Vagina (tissue), 2 donors: Measurements from ENCODE around the gene SLC49A3. TPM values are rescaled to one million over a fixed set of nuclear protein-coding genes. Genes with fewer than 3 reads are reported as not detected.
"Not testable (repeated sequence)": the region's sequence is repeated elsewhere in the genome, so short reads cannot be mapped to it uniquely, and the experiment has no call there.

ENCODE experiments used
- DNase-seq, 2 donors: peaks; one replicate each; pipeline ENCODE4 v3.0.0-alpha.2; 2017; ENCODE audit errors: extremely low spot score in 2 of 2
- H3K27ac ChIP-seq: fragments of 200-600 bp; sonication (generic); one replicate; pipeline ENCODE4 v1.5.1; 2019
- H3K27me3 ChIP-seq: fragments of 200-600 bp; sonication (generic); one replicate; pipeline ENCODE4 v1.5.1; 2019
- H3K36me3 ChIP-seq, 2 donors: fragments of 200-600 bp; sonication (generic); one replicate each; pipeline ENCODE4 v1.5.1; 2017 to 2019
- H3K4me1 ChIP-seq: fragments of 200-600 bp; sonication (generic); one replicate; pipeline ENCODE4 v1.5.1; 2019
- H3K4me3 ChIP-seq, 2 donors: fragments of 200-600 bp; sonication (generic); 1 replicate in 1 of 2; 2 replicates in 1 of 2; pipeline ENCODE4 v1.5.1; 2016 to 2019
- H3K9me3 ChIP-seq: fragments of 200-600 bp; sonication (generic); one replicate; pipeline ENCODE4 v1.5.1; 2019
- POLR2A ChIP-seq, 2 donors: fragments of 450-650 bp; IDR thresholded peaks; one replicate each; pipeline ENCODE4 v1.6.1; 2017; ENCODE audit warnings: antibody characterized with exemption in 2 of 2, mild to moderate bottlenecking in 2 of 2, moderate library complexity in 2 of 2
- POLR2AphosphoS5 ChIP-seq, 2 donors: sonication (generic); formaldehyde crosslinking; IDR thresholded peaks; one replicate each; pipeline ENCODE4 v1.9.0; 2017; ENCODE audit warnings: antibody characterized with exemption in 2 of 2, mild to moderate bottlenecking in 2 of 2, low read depth in 1 of 2; ENCODE audit not compliant: insufficient read depth in 1 of 2
- intact Hi-C: fragments of 100-400 bp; cut with DNase I; formaldehyde crosslinking; loops from one replicate; pipeline ENCODE4 v1.15.1; 2023
- total RNA-seq: library from RNA; depleted of rRNA; stranded (reverse); fragments of >200 nt; gene quantifications from one replicate; pipeline ENCODE4 v1.2.3, GENCODE V29; 2016
- TF ChIP-seq, protein P1 (sequence below), 3 experiments: fragments of 450-650 bp in 2 of 3; fragments of 200-600 bp in 1 of 3; sonication (generic) in 1 of 3; IDR thresholded peaks; one replicate each; pipeline ENCODE4 v1.5.1; 2017 to 2019; ENCODE audit warnings: antibody characterized with exemption in 3 of 3, mild to moderate bottlenecking in 2 of 3, moderate library complexity in 2 of 3

The SLC49A3 gene
- total RNA-seq, 1 donor from 2014 or later: 11.0 TPM

DNA sequence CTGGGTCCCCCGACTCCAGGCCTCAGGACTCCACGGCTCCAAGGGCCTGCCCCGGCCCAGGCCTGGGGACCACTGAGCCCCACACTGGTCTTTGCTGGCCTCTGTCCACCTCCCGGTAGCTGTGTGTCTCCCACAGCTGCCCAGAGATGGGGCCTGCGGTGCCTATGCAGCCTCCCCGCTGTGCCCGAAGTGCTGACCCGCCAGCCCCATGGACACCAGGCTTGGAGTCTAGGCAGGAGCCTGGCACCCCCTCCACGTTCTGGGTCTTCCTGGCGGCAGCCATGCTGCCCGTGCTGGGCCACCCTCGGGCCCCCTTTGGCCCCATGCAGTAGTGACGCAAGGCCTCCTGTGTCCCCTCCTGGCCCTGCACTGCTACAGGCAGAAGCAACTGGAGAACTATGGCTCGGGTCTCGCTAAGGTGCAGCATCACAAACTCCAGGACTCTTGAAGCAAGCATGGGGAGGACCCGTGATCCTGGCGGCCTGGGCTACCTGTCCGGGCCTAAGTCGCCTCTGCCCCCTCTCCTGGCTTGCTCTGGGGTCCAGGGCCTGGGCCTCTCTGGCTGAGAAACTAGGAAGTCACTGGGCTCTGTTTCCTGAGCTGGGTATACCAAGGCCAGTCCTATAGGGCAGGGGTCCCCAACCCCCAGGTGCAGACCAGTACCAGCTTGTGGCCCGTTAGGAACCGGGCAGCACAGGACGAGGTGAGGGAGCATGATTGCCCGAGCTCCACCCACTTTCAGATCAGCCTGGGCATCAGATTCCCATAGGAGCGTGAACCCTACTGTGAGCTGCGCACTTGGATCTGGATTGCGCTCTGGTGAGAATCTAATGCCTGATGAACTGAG lies 13.7 kb downstream of the SLC49A3 start:
- no peak for TF ChIP-seq POLR2A (IDR thresholded peaks at IDR 0.05)
- H3K4me3 ChIP-seq: peak overlapping the region; percentile 89 to 93
- peaks cover 39% of the 10 kb centered on the region for H3K4me1 ChIP-seq
- H3K27ac ChIP-seq: peak overlapping the region; percentile 96
- no peaks in the 10 kb centered on the region for H3K9me3 ChIP-seq
- no peaks in the 10 kb centered on the region for H3K27me3 ChIP-seq
- peaks cover 0 to 23% of the 10 kb centered on the region in 2 donors for H3K36me3 ChIP-seq
- DNase-seq: no peak
- intact Hi-C loops: loop anchor here (2.0 kb wide), 1 partner anchor 30 kb away; the partner anchor contains the start of gene PCGF3

DNA sequence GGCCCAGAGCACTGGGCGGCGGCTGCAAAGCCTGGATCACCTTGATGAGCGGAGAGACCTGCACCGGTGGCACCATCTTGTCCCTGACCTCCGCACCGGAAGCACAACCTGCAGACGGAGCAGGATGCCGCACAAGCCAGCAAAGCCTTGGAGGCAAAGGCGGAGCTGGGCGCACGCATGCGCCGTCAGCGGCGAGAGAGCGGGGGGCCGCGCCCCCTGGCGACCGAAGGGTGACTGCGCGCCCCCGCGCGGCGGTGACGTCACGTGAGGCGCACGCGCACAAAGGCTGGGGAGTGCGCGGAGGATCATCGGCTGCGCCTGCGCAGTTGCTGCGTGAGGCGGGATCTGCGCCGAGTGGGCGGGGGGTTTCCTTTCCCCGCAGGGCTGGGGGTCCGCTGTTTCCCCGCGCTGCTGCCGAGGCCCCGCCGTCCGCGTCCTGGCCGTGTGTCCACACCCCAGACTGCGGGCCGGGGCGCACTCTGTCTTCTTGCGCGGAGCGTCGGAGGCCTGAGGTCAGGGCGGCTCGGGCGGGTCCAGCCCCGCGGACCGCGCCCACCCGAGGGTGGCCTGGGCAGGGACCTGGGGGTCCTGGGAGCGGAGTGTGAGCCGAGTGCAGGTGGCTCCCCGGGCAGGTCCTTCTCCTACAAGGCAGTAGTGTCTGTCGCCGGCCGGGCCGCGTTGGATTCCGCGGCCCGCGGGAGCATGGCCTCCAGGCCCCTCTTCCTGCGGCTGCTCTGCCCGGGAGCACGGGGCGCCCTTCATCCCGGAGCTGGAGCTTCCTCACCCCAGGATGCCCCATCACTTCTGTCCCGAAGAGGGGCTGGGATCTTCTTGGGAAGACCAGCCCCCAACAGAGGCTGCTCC lies 14.5 kb downstream of the SLC49A3 start, which contains the start of the genes ATP5ME and MYL5:
Gene ATP5ME (minus strand): TSS at position 105 of the 864 bp plus-strand sequence. CDS start 29 bp downstream, at position 76.
Gene MYL5 (plus strand): TSS at position 371 of the 864 bp plus-strand sequence. CDS start 3,485 bp downstream, outside the sequence.
- DNase-seq: peak in 1 of 2 donors; percentile 97
- Histone ChIP-seq H3K4me3 (peak within 1 kb of the TSS; percentile 89 to 93), H3K27me3 (no peaks in the 10 kb centered on the region), H3K27ac (peak within 1 kb of the TSS; percentile 96), H3K9me3 (no peaks in the 10 kb centered on the region), H3K36me3 (peaks cover 0 to 23% of the 10 kb centered on the region in 2 donors), H3K4me1 (peaks cover 33% of the 10 kb centered on the region)
- intact Hi-C loops: loop anchor here (2.0 to 5.0 kb wide), 2 partner anchors 30 to 108 kb away; partner anchors contain the start of gene PCGF3
- TF ChIP-seq POLR2A (IDR thresholded peaks at IDR 0.05): peak in 1 of 2 donors; percentile 87
- TF ChIP-seq, protein P1, sequence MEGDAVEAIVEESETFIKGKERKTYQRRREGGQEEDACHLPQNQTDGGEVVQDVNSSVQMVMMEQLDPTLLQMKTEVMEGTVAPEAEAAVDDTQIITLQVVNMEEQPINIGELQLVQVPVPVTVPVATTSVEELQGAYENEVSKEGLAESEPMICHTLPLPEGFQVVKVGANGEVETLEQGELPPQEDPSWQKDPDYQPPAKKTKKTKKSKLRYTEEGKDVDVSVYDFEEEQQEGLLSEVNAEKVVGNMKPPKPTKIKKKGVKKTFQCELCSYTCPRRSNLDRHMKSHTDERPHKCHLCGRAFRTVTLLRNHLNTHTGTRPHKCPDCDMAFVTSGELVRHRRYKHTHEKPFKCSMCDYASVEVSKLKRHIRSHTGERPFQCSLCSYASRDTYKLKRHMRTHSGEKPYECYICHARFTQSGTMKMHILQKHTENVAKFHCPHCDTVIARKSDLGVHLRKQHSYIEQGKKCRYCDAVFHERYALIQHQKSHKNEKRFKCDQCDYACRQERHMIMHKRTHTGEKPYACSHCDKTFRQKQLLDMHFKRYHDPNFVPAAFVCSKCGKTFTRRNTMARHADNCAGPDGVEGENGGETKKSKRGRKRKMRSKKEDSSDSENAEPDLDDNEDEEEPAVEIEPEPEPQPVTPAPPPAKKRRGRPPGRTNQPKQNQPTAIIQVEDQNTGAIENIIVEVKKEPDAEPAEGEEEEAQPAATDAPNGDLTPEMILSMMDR (IDR thresholded peaks at IDR 0.05): peak; percentile 67 to 80 (median 79)
- peak; percentile 73 to 95 for TF ChIP-seq POLR2AphosphoS5 (IDR thresholded peaks at IDR 0.05; ENCODE audit: insufficient read depth in 1 of 2, low read depth in 1 of 2)

DNA sequence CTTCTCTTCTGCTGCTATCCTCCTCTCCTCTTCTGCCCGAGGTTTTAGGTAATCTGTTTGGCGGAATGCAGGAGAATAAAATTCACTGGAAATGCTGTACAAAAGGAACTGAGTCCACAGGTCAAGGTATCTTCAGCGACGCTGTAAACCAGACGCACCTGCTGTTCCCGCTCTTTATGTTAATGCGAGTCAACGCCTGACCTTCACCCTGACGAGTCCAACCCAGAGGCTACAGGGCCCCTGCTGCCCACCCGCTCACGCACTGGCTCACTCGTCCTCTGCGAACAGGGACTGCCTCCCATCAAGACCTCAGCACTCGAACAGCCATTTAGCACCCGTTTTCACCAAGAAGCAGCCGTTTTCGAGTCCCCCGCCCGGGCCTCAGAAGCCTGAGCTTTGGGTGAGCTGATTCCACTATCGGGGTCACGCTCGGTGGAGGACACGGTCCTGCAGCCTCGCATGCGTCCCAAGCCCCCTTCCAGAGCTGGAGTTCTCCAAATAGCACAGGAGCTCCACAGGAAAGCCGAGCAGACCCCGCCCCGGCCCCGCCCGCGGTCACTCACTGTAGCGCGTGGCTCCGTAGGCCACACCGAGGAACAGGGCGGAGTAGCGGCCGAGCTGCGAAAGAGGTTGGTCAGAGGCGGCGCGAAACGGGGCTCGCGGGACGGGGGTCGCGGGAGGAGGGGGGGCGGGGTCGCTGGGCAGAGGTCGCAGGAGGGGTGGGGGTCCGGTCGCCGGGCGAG lies 15.4 kb downstream of the SLC49A3 start:
- DNase-seq: peak in 1 of 2 donors; percentile 89
- Histone ChIP-seq H3K27ac (peak overlapping the region; percentile 37), H3K9me3 (no peaks in the 10 kb centered on the region), H3K4me3 (peak overlapping the region; percentile 89 to 93), H3K4me1 (peaks cover 33% of the 10 kb centered on the region), H3K36me3 (peaks cover 0 to 23% of the 10 kb centered on the region in 2 donors), H3K27me3 (no peaks in the 10 kb centered on the region)
- intact Hi-C loops: loop anchor here (2.0 to 5.0 kb wide), 2 partner anchors 31 to 109 kb away; partner anchors contain the start of gene PCGF3
- TF ChIP-seq POLR2AphosphoS5 (IDR thresholded peaks at IDR 0.05; ENCODE audit: insufficient read depth in 1 of 2, low read depth in 1 of 2): no peak
- TF ChIP-seq POLR2A (IDR thresholded peaks at IDR 0.05): no peak
- TF ChIP-seq, protein P1 (IDR thresholded peaks at IDR 0.05): no peak

DNA sequence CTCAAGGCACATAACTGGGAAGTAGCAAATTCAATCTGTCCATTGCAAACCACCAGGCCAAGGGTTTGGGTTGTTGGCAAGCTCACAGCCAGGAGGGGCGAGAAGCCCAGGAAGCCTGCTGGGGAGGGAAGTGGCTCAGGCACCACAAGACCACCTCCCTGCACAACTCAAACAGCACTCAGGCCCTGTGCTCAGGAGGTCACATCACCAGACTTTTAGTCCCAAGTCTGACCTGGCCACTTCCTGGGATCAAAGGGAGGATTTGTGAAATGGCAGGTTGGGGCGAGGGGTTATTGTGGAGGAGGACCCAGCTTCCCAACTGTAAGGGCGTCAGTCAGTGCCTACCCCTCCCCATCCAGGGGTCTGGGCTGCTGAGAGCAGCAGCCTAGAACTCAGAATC lies 17.2 kb downstream of the SLC49A3 start:
- Histone ChIP-seq H3K27ac (no peak overlapping the region), H3K36me3 (peaks cover 0 to 23% of the 10 kb centered on the region in 2 donors), H3K4me1 (peaks cover 28% of the 10 kb centered on the region), H3K27me3 (no peaks in the 10 kb centered on the region), H3K9me3 (no peaks in the 10 kb centered on the region), H3K4me3 (no peak overlapping the region)
- intact Hi-C loops: loop anchor here (5.0 kb wide), 1 partner anchor 111 kb away; no protein-coding TSS in a partner anchor
- TF ChIP-seq, protein P1 (IDR thresholded peaks at IDR 0.05): no peak
- no peak for TF ChIP-seq POLR2AphosphoS5 (IDR thresholded peaks at IDR 0.05; ENCODE audit: insufficient read depth in 1 of 2, low read depth in 1 of 2)
- no peak for TF ChIP-seq POLR2A (IDR thresholded peaks at IDR 0.05)
- DNase-seq: no peak

DNA sequence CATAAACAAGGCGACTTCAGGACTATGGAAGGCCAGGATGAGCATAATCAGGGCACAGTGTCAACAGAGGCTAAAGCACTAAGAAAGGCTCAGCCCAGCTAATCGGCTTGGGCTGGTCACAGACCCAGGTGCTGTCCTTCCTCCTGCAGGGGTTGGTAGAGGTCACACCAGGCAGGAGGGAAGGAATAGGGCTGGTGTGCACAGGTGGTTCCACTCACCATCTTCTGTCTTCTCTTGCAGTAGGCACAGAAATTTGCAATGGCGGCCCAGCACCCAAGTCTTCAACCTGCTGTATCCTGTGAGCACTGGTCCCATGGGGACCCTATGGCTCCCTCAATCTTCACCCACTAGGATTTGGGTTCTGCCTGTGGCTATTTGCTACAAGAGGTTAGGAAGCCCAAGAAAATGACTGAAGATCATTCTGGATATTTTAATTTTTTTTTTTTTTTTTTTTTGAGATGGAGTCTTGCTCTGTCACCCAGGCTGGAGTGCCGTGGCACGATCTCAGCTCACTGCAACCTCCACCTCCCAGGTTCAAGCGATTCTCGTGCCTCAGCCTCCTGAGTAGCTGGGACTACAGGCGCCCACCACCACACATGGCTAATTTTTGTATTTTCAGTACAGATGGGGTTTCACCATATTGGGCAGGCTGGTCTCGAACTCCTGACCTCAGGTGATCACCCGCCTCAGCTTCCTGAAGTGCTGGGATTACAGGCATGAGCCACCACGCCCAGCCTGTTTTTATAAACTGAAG lies 19.0 kb downstream of the SLC49A3 start:
- H3K4me1 ChIP-seq: peaks cover 14% of the 10 kb centered on the region
- DNase-seq, H3K27ac ChIP-seq, H3K27me3 ChIP-seq, H3K9me3 ChIP-seq, H3K4me3 ChIP-seq: not testable (repeated sequence)
- intact Hi-C loops: loop anchor here (5.0 kb wide), 1 partner anchor 112 kb away; no protein-coding TSS in a partner anchor
- H3K36me3 ChIP-seq: peaks cover 0 to 23% of the 10 kb centered on the region in 2 donors

DNA sequence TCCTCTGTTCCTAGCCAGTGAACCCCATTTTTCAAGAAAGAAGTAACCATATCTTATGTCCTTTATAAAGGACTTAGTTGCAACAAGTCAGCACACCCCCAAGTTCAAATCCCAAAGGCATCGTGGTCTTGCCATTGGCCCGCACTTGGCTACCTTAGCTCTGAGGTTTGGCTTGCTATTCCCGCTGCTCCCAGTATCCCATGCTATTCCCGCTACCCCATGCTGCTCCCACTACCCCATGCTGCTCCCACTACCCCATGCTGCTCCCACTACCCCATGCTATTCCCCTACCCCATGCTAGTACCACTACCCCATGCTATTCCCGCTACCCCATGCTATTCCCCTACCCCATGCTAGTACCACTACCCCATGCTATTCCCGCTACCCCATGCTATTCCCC lies 20.7 kb downstream of the SLC49A3 start:
- intact Hi-C loops, H3K27me3 ChIP-seq, H3K9me3 ChIP-seq, DNase-seq, H3K4me3 ChIP-seq, H3K27ac ChIP-seq: not testable (repeated sequence)
- H3K4me1 ChIP-seq: peaks cover 18% of the 10 kb centered on the region
- peaks cover 0 to 23% of the 10 kb centered on the region in 2 donors for H3K36me3 ChIP-seq
